Activated T-helper 1 cell treated with Interleukin-2 at 50 U/mL for 16 hours (primary cell): ENCODE measurements around the gene LGALS3.
A peak's percentile ranks its signal among the peaks of the same experiment; 100 is the strongest.
"Not testable (repeated sequence)": the region's sequence is repeated elsewhere in the genome, so short reads cannot be mapped to it uniquely, and the experiment has no call there.

Experiments used
- DNase-seq: peaks from one replicate; pipeline ENCODE4 v3.0.0-alpha.2; 2020; ENCODE audit warnings: low read depth

Gene LGALS3

DNA sequence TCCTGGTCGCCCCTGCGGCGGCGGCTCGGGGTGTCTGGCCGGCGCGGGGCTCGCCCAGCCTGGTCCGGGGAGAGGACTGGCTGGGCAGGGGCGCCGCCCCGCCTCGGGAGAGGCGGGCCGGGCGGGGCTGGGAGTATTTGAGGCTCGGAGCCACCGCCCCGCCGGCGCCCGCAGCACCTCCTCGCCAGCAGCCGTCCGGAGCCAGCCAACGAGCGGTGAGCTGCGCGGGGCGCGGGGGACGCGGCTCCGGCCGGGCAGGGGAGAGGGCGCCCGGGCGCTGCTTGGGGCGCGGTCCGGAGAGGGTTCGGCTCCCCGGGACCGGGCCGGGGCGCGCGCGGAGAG is at the start of gene LGALS3:
LGALS3 (plus strand) TSS at position 167 of the 342 bp plus-strand sequence. CDS start 8,122 bp downstream, outside the sequence.
- DNase-seq = no peak

- DNase-seq = not testable (repeated sequence)
These were observed 49.1 kb upstream of the LGALS3 start for GRCh38 chr14:55079961-55080360.

DNA sequence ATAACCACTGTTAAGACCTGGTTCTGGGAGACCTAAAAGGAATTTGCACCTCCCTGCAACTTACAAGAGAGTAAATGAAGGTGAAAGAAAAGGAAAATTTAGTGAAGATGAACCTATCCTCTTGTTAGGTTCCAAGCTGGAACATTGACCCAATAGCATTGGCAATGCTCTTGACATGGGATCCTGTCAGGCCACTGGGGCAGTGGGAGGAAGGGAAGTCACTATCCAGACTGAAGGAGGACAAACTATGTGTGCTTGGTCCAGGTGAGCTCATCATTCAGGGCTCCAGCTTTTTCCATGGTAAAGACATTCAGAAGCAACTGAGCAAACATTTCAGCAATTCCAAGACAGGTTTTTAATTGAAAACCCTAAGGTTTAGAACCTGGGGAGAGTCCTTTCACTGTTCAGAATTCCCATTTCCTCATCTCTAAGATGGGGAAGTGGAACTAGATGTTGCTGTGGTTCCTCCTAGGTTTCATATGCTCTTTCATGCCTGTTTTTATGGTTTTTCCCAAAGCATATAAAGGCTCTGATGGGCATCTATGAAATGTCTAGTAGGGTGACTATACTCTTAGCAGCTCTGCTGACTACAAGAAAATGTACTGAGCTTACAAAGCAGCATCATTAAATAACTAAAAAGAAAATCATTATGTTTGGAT is 44.5 kb upstream of the LGALS3 start:
- DNase-seq = no peak

- no peak for DNase-seq
These were observed 43.9 kb upstream of the LGALS3 start for GRCh38 chr14:55085060-55085660.

GRCh38 chr14:55086938-55087337 is 42.1 kb upstream of the LGALS3 start:
- DNase-seq = no peak

DNA sequence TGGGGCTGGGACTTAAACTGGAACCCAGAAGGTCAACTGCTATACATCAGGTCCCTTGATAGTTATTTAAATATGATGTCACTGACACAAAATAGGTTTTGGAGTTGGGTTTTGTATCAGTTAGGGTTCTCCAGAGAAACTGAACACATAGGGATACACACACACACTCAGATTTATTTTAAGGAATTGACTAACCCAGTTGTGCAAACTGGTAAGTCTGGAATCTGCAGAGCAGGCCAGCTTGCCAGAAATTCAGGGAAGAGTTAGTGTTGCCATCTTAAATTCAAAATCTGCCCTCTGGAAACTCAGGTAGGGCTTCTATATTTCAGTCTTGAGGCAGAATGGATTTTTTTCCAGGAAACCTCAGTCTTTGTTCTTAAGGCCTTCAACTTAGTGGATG is 40.7 kb upstream of the LGALS3 start:
- no peak for DNase-seq

DNA sequence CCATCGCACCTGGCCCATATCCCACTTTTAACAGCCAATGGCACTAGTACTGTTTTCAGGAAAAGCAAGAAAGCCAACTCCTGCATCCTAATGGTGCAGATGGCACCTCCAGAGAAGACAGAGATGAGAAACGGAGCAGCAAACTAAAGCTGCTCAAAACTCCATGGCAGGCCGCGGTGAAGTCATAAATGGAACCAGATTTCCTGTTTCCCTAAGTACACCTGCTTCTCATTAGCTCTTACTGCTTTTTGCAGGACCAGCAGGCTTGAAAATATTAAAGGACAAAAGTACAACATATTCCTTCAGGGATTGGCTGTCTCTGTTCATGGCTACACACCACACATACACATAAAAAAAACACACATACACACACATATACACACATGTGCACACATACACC is 36.7 kb upstream of the LGALS3 start:
- no peak for DNase-seq

DNA sequence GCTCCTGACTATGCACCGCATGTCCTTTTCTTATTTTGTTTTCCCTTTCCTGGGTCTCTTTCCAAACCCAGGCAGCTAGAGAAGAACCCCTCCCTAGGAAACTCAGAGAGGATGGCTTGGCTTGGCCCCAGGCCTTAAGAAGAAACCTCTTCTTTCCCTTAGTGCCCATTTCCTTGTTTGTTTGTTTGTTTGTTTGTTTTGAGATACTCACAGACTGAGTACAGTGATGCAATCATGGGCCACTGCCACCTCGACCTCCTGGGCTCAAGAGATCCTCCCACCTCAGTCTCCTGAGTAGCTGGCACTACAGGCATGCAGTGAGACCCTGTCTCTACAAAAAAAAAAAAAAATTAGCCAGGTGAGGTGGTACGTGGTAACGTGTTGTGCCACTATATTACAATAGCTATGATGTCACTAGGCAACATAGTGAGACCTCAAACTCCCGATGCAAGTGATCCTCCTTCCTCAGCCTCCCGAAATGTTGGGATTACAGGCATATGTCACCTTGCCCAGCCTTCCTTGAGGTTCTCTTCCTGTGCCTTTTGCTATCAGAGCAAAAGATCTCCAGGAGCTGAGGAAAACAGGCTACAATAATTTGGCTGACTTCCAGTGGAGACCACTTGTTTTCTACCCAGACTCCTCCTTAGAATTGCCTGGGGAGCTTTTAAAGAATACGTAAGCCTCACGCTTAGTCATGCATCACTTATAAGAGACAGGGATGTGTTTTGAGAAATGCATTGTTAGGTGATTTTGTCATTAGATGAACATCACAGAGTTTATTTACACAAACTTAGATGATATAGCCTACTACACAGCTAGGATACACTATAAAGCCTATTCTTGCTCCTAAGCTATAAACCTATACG is 34.5 kb upstream of the LGALS3 start:
- DNase-seq = no peak

DNA sequence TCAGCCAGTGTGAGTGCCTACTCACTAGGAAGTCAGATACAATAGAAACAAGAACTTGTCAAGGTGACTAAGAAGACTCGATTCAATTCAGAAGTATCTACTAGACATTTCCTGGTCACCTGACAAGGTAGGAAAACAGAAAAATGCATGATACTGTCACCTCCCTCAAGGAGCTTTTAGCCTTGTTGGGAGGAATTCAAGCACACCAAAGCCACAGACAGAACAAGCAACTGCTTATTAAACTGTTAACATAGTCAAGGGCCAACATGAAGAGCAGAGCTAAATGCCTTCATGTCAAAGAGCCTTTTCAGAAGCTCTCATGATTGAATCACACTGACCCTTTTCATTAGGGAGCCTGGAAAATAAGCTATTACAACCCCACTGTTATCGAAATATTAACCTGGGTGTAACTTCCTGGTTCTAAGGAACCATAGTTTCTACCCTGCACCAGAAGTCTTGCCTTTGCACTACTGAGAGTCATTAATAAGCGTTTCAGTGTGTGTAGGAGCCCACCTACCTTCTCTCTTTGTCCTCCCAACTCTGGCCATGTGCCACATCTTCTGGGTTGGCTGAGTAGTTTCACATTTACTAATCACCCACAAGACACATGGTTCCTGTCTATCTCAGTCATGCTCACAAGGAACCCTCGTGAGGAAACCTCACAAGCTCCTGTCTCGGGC is 31.0 kb upstream of the LGALS3 start:
- peak; percentile 14 for DNase-seq

GRCh38 chr14:55098561-55098898 is 30.5 kb upstream of the LGALS3 start:
- no peak for DNase-seq

DNA sequence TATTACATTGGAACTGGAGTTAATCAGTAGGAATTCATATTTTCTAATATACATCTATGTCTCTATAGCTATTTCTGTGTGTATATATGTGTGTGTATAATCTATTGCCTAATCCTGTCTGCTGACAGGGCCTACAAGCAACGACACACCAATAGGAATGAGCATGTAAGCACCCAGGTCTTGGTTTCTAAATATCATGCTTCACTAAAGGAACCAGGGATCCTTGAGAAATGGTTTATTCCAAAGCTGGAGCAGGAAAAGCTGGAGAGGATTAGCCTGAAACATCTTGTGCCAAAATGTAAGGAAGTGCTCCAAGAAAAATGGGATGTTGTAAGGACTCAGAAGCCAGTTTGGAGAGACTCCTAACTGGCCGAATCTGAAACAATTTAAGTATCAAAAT is 29.3 kb upstream of the LGALS3 start:
- DNase-seq = no peak

GRCh38 chr14:55101698-55102097 is 27.4 kb upstream of the LGALS3 start:
- DNase-seq = no peak

DNA sequence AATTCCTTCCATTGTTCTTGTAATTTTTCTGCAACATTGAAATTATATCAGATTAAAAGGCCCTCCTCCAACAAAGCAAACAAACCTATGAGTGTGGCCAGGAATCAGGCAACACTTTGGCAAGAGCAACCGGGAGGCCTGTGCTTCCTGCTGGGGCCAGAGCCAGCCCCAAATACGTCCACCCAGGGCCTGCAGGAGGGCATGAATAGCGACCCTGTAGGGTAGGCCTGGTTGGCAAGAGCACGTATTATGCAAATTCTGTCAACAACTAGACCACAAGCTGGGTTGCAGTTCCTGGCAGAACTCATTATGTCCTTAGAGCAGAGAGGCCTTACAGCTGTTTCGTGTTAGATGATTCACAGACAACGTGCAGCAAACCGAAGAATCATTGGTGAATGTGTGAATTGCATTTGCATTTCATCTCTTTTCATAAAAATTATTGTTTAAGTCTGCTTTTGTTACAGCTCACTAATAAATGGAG is 26.9 kb upstream of the LGALS3 start:
- DNase-seq = peak; percentile 20

- peak; percentile 49 for DNase-seq
These were observed 25.9 kb upstream of the LGALS3 start for GRCh38 chr14:55103005-55103640.

DNA sequence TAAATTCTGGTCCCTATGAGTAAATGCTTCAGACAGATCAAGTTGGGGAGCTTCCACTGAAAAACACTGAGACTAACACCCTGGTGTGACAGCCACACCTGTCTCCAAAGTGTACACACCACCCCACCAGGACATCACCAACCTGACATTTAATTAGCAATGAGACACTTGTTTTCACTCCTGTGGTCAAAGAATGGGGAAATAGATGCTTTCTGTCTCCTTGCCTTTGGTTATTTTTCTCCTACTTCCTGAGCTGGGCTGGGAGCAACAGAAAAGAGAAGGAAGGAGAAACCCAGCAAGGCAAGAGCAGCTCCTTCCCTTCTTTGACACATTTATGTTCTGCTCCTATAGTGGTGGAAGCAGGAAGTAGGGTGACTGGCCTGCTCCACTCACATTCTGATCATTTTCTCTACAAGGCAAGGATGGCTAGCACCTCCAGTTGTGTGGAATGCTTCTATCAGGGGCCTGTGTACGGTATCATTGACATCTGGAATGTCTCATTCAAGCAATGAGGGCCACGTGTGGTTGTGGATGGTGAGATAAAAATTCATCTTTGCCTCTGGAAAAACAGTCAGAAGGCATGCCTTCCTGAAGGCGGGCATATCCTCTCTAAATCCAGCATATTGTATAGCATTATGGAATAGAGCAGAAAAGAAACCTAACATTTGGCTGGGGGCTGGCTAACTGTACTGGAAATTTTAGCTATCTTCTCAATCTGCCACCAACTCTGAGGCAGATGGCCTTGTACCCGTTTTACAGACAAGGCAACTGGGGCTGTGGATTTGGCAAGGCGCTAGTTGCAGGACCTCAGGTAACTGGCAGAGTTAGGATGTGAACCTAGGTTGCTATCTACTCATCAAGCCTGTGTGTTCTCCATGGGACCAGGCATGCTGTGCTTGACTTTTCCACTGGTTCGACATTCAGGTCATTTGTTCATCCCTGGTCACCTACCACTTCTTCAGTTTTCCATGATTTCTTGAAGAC is 24.8 kb upstream of the LGALS3 start:
- no peak for DNase-seq

DNA sequence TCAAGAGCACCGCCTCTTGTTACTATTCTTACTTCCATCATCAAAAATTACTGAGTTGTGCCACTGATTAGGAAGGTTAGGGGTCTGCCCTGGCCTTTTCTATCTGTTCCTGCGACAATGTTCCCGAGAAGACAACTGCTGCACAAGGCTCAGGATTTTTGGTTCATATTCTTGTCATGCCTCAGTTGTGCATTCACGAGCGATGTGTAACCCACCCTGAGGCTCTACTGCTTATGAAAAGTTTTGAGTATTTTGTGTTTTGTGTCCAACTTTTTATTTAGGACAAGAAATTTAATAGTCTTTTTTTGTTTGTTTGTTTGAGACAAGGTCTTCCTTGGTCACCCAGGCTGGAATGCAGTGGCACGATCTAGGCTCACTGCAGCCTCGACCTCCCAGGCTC is 23.1 kb upstream of the LGALS3 start:
- no peak for DNase-seq

DNA sequence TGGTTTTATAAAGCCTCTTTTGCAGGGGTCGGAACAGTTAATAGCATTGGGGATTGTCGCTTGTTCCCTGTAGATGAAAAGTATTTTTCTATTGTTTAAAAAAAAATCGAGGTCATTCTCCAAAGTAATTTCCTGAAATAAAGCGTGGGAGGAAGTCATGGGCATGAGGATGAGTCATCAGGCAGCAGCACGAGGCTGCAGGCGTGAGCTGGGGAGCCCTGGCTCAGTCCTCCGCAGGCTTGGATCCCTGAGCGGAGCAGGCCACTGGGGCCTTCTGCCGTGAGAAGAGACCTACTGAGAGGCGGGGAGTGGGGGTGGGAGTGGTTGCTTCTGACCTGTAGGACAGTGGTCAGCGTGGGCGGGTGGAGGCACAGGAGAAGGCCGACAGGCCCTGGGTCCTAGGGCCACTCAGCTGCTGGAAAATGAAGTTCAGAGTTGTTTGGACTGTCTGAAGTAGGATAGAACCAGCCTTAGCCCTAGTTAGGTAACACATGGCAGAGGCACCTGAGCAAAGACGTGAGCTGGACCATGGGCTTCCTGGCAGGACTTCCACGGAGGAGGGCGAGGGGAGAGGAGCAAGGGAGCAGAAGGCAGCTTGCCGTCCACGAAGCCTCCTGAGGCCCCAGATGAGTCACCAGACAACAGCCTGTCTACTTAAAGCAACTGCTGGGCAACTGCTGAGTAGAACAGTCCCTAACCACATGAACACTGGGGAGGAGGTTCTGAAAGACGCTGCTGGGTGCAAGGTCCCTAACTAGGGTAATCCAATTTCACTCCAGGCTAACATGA is 21.1 kb upstream of the LGALS3 start:
- no peak for DNase-seq

GRCh38 chr14:55109836-55110235 is 19.2 kb upstream of the LGALS3 start:
- no peak for DNase-seq

GRCh38 chr14:55111122-55111708 is 17.8 kb upstream of the LGALS3 start:
- DNase-seq = no peak

DNA sequence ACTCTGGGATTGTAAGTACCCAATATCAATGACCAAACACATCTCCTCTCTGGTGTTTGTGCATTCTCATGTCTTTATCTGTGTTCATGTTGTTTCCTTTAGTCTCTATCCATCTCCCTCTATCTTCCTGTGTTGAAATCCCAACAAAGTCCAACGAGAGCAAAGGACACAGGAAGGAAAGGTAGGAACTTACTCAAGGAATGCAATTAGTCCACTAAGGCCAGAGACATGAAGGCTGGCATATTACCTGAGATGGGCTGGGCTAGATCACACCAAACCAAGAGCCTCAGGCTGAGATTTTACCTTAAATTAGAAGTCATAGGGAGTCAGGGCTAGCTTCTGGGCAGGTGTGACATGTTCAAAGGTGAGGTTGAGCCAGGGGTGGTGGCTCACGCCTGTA is 14.3 kb upstream of the LGALS3 start:
- no peak for DNase-seq
